Kasumi-1 (cell line): ENCODE data around the gene RFC2.

Experiments
- DNase-seq, 2 experiments: peaks; one replicate each; lab custom pipeline; 2025; lab: John Stamatoyannopoulos, UW

The RFC2 gene

DNA sequence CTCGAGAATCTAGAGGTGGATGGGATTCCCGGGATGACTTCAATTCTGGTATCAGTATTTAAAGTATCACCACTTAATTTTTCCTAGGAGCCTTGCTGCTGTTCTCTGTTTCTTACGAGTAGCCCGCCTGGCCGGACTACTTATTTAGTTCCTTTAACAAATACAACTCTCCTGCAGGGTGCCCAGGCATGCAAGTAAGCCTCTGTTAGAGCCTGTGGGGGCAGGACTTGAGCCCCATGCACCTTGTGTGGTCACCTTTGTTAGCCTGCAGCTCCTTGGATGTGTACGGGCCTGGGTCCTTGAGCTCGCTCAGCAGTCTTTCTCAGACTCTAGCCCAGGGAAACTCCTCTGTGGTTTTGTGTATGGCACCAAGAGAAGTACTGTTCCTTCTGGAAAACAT, 63.9 kb downstream of the RFC2 start:
- no peak for DNase-seq

DNA sequence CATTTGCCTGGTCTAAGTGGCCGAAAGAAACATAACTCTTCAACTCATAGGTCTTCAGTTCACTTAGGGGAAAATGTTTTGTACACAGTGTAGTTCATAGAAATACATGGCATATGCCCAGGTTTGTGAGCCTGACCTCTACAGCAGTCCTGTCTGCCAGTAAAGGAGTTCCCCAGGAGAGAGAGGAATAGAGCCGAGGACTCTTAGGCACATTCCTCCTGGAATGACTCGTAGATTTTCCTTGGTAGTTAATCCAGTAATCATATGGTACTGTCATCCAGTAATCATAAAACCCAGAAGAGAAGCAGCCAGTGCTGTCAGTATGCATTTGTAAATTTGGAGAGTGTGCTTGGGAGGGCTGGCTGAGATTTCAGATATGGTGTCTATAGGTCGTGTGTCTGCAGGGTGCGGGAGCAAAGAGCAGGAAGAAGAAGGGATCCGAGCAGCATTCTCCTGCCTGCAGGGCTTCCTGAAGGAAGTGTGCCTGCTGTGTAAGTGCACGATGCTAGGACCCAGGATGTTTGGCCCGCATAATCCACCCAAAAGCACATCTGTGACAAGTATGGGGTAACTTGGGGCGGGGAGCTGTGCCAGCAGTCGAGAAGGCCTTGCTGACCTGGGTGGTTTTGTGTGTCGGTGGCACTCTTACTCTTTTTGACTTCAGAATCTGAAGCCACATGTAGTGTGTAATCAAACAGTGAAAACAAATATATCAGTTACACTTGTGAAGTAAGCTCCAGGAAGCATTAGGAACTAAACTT, 66.1 kb downstream of the RFC2 start:
- no peak for DNase-seq

DNA sequence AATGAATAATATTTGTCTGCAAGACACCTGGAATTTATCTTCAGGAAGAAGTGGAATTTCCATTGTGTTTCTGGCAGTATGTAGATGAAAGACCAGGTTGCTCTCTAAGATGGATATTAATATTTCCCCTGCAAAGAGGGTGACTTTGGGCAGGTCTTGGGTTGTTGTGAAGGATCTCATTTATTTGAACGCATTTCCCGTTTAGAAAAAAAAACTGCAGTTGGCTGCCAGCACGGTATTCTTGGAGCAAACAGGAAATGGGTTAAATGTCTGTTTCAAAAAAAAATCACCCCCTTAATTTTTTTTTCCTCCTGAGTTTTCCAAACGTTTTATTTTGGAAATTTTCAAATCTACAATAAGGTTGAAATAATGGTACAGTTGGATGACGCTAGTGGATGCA, 68.6 kb downstream of the RFC2 start:
- DNase-seq = no peak

DNA sequence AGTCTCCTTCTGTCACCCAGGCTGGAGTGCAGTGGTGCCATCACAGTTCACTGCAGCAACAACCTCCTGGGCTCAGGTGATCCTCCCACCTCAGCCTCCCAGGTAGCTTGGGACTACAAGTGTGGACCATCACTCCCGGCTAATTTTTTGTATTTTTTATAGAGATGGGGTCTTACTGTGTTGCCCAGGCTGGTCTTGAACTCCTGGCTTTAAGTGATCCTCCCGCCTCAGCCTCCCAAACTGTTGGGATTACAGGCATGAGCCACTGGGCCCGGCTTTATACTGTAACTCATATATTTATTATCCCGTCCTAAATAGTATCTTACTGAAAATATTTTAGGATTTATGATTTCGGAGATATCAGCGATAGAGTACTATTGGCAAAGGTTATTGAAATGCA, 69.2 kb downstream of the RFC2 start:
- no peak for DNase-seq

DNA sequence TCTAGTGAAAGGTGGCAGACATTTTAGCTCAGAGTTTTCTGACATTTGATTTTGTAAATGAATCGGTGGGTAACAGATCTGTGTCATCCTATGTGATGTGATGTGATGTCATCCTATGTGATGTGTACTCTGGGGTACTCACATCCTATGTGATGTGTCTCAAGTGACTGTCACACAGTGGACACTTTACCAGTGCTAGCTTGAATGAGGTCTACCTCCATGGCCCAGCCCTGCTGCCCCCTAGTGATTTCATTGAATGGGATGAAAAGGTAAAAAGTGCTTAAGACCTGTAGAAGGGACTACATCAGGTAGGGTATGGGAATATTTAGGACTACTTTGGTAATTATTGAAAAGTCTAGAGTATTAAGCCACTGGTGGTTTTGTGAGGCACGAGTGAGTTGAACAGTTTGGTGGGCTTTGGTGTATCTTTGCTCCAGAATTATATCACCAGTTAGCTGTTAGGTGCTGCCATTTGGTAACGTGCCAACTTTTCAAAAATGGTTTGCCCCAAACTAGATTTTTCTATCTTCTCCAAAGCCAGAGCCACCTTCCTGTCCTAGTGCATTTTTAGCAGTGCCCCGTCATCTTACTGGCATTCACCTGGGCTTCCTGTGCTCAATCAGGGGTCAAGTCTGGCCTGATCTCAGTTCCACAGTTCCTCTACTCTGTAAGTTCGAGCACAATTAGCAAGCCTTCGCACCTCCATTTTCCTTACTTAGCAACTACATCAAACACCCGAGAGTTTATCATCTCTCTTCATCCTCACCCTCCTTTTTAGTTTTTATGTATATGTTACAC, 70.3 kb downstream of the RFC2 start:
- no peak for DNase-seq

DNA sequence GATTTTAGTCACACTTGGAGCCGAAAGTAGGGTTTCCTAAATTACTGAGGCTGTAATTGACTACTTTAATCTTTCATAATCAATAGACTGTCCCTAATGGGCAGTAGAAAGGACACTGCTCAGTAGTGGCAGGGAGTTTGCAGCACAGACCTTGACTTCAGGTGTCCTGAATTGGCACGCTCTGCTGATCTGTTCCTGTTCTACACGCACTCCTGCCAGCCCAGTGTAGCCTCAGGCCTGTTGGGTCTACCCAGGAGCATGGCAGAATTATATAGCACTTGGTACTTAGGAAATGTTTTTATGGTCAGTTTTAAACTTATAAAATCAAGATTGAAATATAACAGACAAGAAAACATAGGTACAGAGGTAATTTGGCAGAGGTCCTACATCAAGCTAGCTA, 71.1 kb downstream of the RFC2 start:
- no peak for DNase-seq

DNA sequence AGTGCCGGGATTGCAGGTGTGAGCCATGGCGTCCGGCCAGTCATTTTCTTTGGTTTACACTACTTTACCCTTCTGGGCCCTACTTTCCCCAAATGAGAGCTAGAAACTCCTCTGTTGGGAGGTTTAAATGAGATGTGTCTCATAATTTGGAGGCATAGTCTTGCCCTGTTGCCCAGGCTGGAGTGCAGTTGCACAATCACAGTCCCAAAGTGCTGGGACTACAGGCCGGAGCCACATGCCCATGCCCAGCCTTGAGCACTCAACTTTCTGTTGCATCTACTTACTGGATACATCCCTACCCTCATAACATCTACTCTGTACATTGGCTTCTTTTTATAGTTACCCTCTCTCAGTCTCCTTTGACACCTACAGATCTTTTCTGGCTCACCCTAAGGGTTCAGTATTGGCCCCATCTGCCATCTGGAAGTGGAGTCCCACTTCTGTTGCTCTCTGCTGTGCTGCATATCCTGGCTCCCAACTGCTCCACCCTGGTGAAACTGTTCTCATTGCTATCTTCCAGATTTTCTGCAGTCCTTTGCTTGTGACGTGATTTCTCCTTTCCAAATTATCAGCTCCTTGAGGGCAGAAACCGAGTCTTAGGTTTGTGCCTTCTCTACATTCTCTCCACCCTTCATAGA, 71.6 kb downstream of the RFC2 start:
- no peak for DNase-seq

DNA sequence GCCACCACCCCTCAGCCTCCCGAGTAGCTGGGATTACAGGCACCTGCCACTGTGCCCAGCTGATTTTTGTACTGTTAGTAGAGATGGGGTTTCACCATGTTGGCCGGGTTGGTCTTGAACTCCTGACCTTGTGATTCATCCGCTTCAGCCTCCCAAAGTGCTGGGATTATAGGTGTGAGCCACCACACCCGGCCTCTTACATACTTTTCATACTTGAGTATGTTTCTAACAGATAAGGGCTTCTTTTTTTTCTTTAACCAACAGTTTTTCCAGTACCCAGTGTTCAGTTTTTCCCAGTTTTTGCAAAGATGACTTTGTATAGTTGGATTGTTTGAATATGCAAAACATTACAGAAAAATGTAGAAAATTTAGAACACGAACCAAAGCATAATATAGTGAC, 72.4 kb downstream of the RFC2 start:
- DNase-seq = no peak
